Measurements from ENCODE around the gene RFX2. TPM values are rescaled to one million over a fixed set of nuclear protein-coding genes. Genes with fewer than 3 reads are reported as not detected.
"Not testable (repeated sequence)": the region's sequence is repeated elsewhere in the genome, so short reads cannot be mapped to it uniquely, and the experiment has no call there.

The RFX2 gene
- total and polyA plus RNA-seq, 9 donors, result 5.2 to 17.6 (median 9.4) TPM

DNA sequence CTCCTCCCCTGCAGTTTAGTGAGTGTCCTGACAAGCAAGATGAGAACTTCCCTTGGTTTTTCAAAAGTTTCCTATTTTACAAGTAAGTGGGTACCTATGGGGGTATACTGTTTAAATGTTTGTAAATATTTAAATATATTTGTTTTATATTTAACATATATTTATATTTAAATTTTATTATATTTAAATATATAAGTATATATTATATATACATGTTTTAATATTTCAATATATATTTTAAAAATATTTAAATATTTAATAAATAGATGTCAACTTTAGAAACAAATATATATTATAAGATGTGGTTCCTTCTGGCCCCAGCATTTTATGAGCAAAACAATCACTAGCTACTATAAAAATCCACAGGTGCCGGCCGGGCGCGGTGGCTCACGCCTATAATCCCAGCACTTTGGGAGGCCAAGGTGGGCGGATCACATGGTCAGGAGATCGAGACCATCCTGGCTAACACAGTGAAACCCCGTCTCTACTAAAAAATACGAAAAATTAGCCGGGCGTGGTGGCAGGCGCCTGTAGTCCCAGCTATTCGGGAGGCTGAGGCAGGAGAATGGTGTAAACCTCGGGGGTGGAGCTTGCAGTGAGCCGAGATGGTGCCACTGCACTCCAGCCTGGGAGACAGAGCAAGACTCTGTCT is 3.5 kb downstream of the RFX2 start:
- 94% methylated on average over 12 of the region's 15 CpGs for WGBS (ENCODE audit: insufficient coverage)
- peaks cover 36% of the 10 kb centered on the region for H3K4me1 ChIP-seq (ENCODE audit: control insufficient read depth, insufficient read depth, low read length)
- not testable (repeated sequence) for H3K4me3 ChIP-seq (ENCODE audit: low read length); DNase-seq; H3K9me3 ChIP-seq (replicated peaks; ENCODE audit: control insufficient read depth, low read depth, low read length); H3K27ac ChIP-seq (ENCODE audit: low read length); H3K27me3 ChIP-seq (ENCODE audit: control insufficient read depth, insufficient read depth, low read length); H3K36me3 ChIP-seq (ENCODE audit: control insufficient read depth, insufficient read depth, low read length)

- Histone ChIP-seq H3K36me3 (ENCODE audit: control insufficient read depth, insufficient read depth, low read length) (no peaks in the 10 kb centered on the region), H3K4me1 (ENCODE audit: control insufficient read depth, insufficient read depth, low read length) (peaks cover 37% of the 10 kb centered on the region), H3K4me3 (ENCODE audit: low read length) (no peak overlapping the region), H3K9me3 (replicated peaks; ENCODE audit: control insufficient read depth, low read depth, low read length) (no peaks in the 10 kb centered on the region), H3K27me3 (ENCODE audit: control insufficient read depth, insufficient read depth, low read length) (no peaks in the 10 kb centered on the region), H3K27ac (ENCODE audit: low read length) (peak overlapping the region; percentile 55)
- WGBS (ENCODE audit: insufficient coverage), result 85% methylated on average over 11 of the region's 11 CpGs
- DNase-seq, result no peak
These were observed 4.9 kb downstream of the RFX2 start for GRCh38 chr19:6105444-6105843.

GRCh38 chr19:6103894-6104293 is 6.4 kb downstream of the RFX2 start:
- Histone ChIP-seq H3K9me3 (replicated peaks; ENCODE audit: control insufficient read depth, low read depth, low read length) (no peaks in the 10 kb centered on the region), H3K4me3 (ENCODE audit: low read length) (no peak overlapping the region), H3K36me3 (ENCODE audit: control insufficient read depth, insufficient read depth, low read length) (no peaks in the 10 kb centered on the region), H3K27me3 (ENCODE audit: control insufficient read depth, insufficient read depth, low read length) (no peaks in the 10 kb centered on the region), H3K4me1 (ENCODE audit: control insufficient read depth, insufficient read depth, low read length) (peaks cover 37% of the 10 kb centered on the region), H3K27ac (ENCODE audit: low read length) (peak overlapping the region; percentile 72)
- no peak for DNase-seq
- WGBS (ENCODE audit: insufficient coverage), result 20% methylated on average over 1 of the region's 4 CpGs

DNA sequence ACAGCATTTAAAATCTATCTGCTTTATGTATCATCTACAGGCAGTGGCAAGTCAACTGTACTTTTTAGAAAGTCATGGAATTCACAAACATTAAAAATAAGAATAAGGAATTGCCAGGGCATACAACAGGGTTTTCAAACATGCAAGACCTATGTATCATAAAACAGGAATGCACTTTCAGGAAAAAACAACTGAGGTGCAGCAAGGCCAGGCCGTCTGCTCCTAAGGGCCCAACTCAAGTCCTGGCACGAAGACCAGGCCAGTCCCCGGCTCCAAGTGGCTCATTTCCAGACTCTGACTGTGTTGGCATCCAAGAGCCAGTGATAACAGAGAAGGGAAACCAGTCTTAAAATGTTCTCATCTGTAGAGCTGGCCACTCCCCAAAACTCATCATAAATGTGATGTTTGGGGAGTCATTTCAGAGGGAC is 7.1 kb downstream of the RFX2 start:
- peak; percentile 81 for DNase-seq
- H3K9me3 ChIP-seq (replicated peaks; ENCODE audit: control insufficient read depth, low read depth, low read length), result no peaks in the 10 kb centered on the region
- H3K27ac ChIP-seq (ENCODE audit: low read length), result peak overlapping the region; percentile 72
- H3K36me3 ChIP-seq (ENCODE audit: control insufficient read depth, insufficient read depth, low read length), result no peaks in the 10 kb centered on the region
- H3K4me3 ChIP-seq (ENCODE audit: low read length), result no peak overlapping the region
- 18% methylated on average over 3 of the region's 3 CpGs for WGBS (ENCODE audit: insufficient coverage)
- H3K27me3 ChIP-seq (ENCODE audit: control insufficient read depth, insufficient read depth, low read length), result no peaks in the 10 kb centered on the region
- H3K4me1 ChIP-seq (ENCODE audit: control insufficient read depth, insufficient read depth, low read length), result peaks cover 37% of the 10 kb centered on the region

- no peaks in the 10 kb centered on the region for H3K36me3 ChIP-seq (ENCODE audit: control insufficient read depth, insufficient read depth, low read length)
- no peak for DNase-seq
- H3K4me1 ChIP-seq (ENCODE audit: control insufficient read depth, insufficient read depth, low read length), result peaks cover 33% of the 10 kb centered on the region
- H3K9me3 ChIP-seq (replicated peaks; ENCODE audit: control insufficient read depth, low read depth, low read length), result no peaks in the 10 kb centered on the region
- no peaks in the 10 kb centered on the region for H3K27me3 ChIP-seq (ENCODE audit: control insufficient read depth, insufficient read depth, low read length)
- peak overlapping the region; percentile 7 for H3K27ac ChIP-seq (ENCODE audit: low read length)
- no peak overlapping the region for H3K4me3 ChIP-seq (ENCODE audit: low read length)
- WGBS (ENCODE audit: insufficient coverage), result 92% methylated on average over 2 of the region's 3 CpGs
These were observed 8.3 kb downstream of the RFX2 start for GRCh38 chr19:6101991-6102390.

DNA sequence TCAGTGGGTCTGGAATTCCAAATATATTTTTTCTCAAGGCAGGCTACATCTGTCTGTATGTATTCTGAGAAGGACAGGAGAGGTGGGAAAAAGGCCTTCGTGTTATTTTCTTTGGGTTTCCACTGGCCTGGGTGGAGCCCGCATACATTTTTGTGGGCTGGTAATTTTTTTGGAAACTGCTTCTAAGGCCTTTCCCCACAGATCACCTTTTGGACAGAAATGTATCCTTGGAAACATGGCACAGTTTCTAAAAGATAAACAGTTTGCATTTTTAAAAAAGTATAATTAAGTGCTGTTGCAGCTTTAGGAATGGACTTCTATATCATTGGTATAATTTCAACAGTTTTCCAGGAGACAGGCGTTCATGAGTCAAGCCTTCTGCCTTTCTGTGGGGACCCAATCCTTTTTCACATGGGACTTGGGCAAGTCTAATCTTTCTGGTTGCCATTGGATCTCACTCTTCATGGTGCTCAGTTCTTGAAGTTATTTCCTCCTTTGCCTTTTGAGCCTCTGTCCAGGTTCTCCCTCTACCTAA is 8.9 kb downstream of the RFX2 start:
- no peak for DNase-seq
- Histone ChIP-seq H3K4me1 (ENCODE audit: control insufficient read depth, insufficient read depth, low read length) (peaks cover 33% of the 10 kb centered on the region), H3K4me3 (ENCODE audit: low read length) (no peak overlapping the region), H3K36me3 (ENCODE audit: control insufficient read depth, insufficient read depth, low read length) (no peaks in the 10 kb centered on the region), H3K9me3 (replicated peaks; ENCODE audit: control insufficient read depth, low read depth, low read length) (no peaks in the 10 kb centered on the region), H3K27ac (ENCODE audit: low read length) (no peak overlapping the region), H3K27me3 (ENCODE audit: control insufficient read depth, insufficient read depth, low read length) (no peaks in the 10 kb centered on the region)
- WGBS (ENCODE audit: insufficient coverage), result 100% methylated on average over 1 of the region's 3 CpGs

- no peaks in the 10 kb centered on the region for H3K36me3 ChIP-seq (ENCODE audit: control insufficient read depth, insufficient read depth, low read length)
- 32% methylated on average over 12 of the region's 16 CpGs for WGBS (ENCODE audit: insufficient coverage)
- H3K4me3 ChIP-seq (ENCODE audit: low read length), result no peak overlapping the region
- H3K4me1 ChIP-seq (ENCODE audit: control insufficient read depth, insufficient read depth, low read length), result peaks cover 30% of the 10 kb centered on the region
- H3K27ac ChIP-seq (ENCODE audit: low read length), result peak overlapping the region; percentile 82
- no peaks in the 10 kb centered on the region for H3K27me3 ChIP-seq (ENCODE audit: control insufficient read depth, insufficient read depth, low read length)
- DNase-seq, result peak; percentile 61
- no peaks in the 10 kb centered on the region for H3K9me3 ChIP-seq (replicated peaks; ENCODE audit: control insufficient read depth, low read depth, low read length)
These were observed 9.9 kb downstream of the RFX2 start for GRCh38 chr19:6100284-6100915.

- DNase-seq, result no peak
- Histone ChIP-seq H3K27me3 (ENCODE audit: control insufficient read depth, insufficient read depth, low read length) (no peaks in the 10 kb centered on the region), H3K9me3 (replicated peaks; ENCODE audit: control insufficient read depth, low read depth, low read length) (no peaks in the 10 kb centered on the region), H3K27ac (ENCODE audit: low read length) (peak overlapping the region; percentile 82), H3K4me3 (ENCODE audit: low read length) (no peak overlapping the region), H3K4me1 (ENCODE audit: control insufficient read depth, insufficient read depth, low read length) (peaks cover 26% of the 10 kb centered on the region), H3K36me3 (ENCODE audit: control insufficient read depth, insufficient read depth, low read length) (no peaks in the 10 kb centered on the region)
- WGBS (ENCODE audit: insufficient coverage), result no CpG with 5 or more reads among the region's 2 CpGs
These were observed 10.7 kb downstream of the RFX2 start for GRCh38 chr19:6099599-6099998.

DNA sequence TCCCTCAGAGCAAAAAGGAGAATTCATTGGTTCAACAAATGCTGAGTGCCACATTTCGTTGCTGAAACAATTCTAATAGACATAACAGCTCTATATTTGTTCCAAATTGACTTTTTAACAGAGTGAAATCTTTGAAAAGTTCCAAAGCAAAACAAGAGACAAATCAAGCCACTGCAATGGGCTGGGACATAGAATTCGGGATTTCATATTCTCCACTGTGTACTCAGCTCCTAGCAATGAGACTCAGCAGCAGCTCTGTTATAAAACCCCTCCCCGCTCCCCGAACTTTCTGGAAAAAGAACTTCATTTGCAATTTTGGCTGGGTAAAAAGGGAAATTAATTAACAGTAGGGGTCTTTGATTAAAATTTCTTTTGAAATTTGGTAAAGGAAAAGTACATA is 11.3 kb downstream of the RFX2 start:
- Histone ChIP-seq H3K36me3 (ENCODE audit: control insufficient read depth, insufficient read depth, low read length) (no peaks in the 10 kb centered on the region), H3K4me3 (ENCODE audit: low read length) (no peak overlapping the region), H3K27me3 (ENCODE audit: control insufficient read depth, insufficient read depth, low read length) (no peaks in the 10 kb centered on the region), H3K9me3 (replicated peaks; ENCODE audit: control insufficient read depth, low read depth, low read length) (no peaks in the 10 kb centered on the region), H3K27ac (ENCODE audit: low read length) (peak overlapping the region; percentile 44), H3K4me1 (ENCODE audit: control insufficient read depth, insufficient read depth, low read length) (peaks cover 26% of the 10 kb centered on the region)
- WGBS (ENCODE audit: insufficient coverage), result no CpG with 5 or more reads among the region's 4 CpGs
- DNase-seq, result peak; percentile 51

DNA sequence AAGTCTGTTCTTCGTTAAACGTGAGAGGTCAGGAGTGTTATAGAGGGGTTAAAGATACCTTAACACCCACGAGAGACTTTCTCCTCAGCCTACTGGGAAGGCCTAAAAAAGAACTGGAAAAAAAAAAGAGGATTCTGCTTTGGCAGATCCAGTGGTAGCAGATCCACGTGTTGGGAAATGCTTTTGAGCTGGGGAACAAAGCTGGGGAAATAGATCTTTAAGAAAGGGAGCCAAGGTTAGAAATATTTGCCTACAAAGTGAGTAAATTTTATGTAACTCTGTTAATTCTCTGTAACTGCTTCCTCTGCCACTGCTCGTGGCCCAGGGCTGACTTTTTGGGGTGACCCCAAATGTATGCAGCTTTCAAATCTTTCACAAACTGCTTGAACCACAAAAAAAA is 11.7 kb downstream of the RFX2 start:
- Histone ChIP-seq H3K36me3 (ENCODE audit: control insufficient read depth, insufficient read depth, low read length) (no peaks in the 10 kb centered on the region), H3K9me3 (replicated peaks; ENCODE audit: control insufficient read depth, low read depth, low read length) (no peaks in the 10 kb centered on the region), H3K27ac (ENCODE audit: low read length) (peak overlapping the region; percentile 38), H3K27me3 (ENCODE audit: control insufficient read depth, insufficient read depth, low read length) (no peaks in the 10 kb centered on the region), H3K4me1 (ENCODE audit: control insufficient read depth, insufficient read depth, low read length) (peaks cover 22% of the 10 kb centered on the region), H3K4me3 (ENCODE audit: low read length) (no peak overlapping the region)
- peak; percentile 69 for DNase-seq
- 11% methylated on average over 1 of the region's 5 CpGs for WGBS (ENCODE audit: insufficient coverage)
